NCI-H1436 (cell line): ENCODE data around the gene PALD1.
"Not testable (repeated sequence)": the region's sequence is repeated elsewhere in the genome, so short reads cannot be mapped to it uniquely, and the experiment has no call there.

Experiments used
- DNase-seq: peaks from one replicate; lab custom pipeline; 2025; lab: John Stamatoyannopoulos, UW

PALD1 gene

GRCh38 chr10:70607936-70608335 lies 129.4 kb downstream of the PALD1 start:
- DNase-seq = no peak

DNA sequence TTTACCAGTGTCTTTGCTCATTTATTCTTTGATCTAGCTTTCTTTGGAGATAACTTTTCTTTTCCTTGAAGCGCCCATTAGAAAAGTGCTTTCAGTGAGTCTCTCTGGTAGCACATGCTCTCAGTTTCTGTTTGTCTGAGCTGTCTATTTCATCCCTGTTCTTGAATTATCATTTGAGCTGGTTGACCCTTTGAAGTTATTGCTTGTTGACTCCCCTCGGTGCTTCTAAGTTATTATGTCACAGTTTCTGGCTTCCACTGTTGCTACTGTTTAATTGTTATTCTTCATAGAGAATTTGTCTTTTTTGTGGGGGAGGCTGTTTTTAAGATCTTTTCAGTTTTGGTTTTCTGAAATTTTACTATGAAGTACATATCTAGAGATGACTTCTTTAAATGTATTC lies 135.4 kb downstream of the PALD1 start:
- DNase-seq = no peak

DNA sequence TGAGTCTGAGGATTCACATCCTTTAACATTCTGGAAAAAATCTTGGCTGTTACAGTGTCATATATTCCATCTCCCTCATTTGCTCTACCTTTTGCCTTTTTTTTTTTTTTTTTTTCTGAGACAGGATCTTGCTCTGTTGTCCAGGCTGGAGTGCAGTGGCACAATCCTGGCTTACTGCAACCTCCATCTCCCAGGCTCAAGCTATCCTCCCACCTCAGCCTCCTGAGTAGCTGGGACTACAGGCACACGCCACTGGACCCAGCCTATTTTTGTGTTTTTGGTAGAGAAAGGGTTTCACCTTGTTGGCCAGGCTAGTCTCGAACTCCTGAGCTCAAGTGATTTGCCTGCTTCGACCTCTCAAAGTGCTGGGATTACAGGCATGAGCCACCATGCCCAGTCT lies 135.8 kb downstream of the PALD1 start:
- DNase-seq = not testable (repeated sequence)

DNA sequence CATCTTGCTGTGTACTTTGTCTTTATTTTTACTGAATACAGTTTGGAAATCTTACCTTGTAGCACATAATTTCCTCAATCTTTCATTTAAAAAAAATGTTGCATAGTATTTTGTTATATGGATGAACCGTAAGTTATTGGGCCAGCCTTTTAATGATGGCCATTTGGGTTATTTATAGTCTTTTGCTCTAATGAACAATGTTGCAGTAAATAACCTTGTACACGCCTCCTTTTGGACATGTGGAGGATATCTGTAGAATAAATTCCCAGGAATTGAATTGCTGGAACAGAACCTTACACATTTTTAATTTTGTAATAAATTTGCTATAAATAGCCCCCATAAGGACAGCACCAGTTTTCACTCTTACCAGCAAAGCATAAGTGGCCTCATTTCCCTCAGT lies 136.6 kb downstream of the PALD1 start:
- DNase-seq = no peak

- DNase-seq = no peak
Observed at GRCh38 chr10:70615784-70616522, 137.4 kb downstream of the PALD1 start.

- no peak for DNase-seq
Observed at GRCh38 chr10:70616761-70617160, 138.2 kb downstream of the PALD1 start.
